Measurements from ENCODE around the gene CDK4. TPM values are rescaled to one million over a fixed set of nuclear protein-coding genes. Genes with fewer than 3 reads are reported as not detected.

The CDK4 gene
- total and polyA plus RNA-seq, 9 donors = 92.1 to 192 (median 168) TPM

- DNase-seq = no peak
- H3K9me3 ChIP-seq (replicated peaks; ENCODE audit: control insufficient read depth, low read depth, low read length) = no peaks in the 10 kb centered on the region
- WGBS (ENCODE audit: insufficient coverage) = 32% methylated on average over 3 of the region's 5 CpGs
- peaks cover 59% of the 10 kb centered on the region for H3K27me3 ChIP-seq (ENCODE audit: control insufficient read depth, insufficient read depth, low read length)
- H3K4me1 ChIP-seq (ENCODE audit: control insufficient read depth, insufficient read depth, low read length) = peaks cover 41% of the 10 kb centered on the region
- H3K27ac ChIP-seq (ENCODE audit: low read length) = no peak overlapping the region
- H3K4me3 ChIP-seq (ENCODE audit: low read length) = no peak overlapping the region
- H3K36me3 ChIP-seq (ENCODE audit: control insufficient read depth, insufficient read depth, low read length) = peaks cover 1% of the 10 kb centered on the region
Observed at GRCh38 chr12:57740656-57741412, 11.3 kb downstream of the CDK4 start.

- 50% methylated on average over 2 of the region's 10 CpGs for WGBS (ENCODE audit: insufficient coverage)
- peaks cover 43% of the 10 kb centered on the region for H3K4me1 ChIP-seq (ENCODE audit: control insufficient read depth, insufficient read depth, low read length)
- no peak overlapping the region for H3K27ac ChIP-seq (ENCODE audit: low read length)
- no peak overlapping the region for H3K4me3 ChIP-seq (ENCODE audit: low read length)
- H3K36me3 ChIP-seq (ENCODE audit: control insufficient read depth, insufficient read depth, low read length) = no peaks in the 10 kb centered on the region
- no peaks in the 10 kb centered on the region for H3K9me3 ChIP-seq (replicated peaks; ENCODE audit: control insufficient read depth, low read depth, low read length)
- H3K27me3 ChIP-seq (ENCODE audit: control insufficient read depth, insufficient read depth, low read length) = peaks cover 67% of the 10 kb centered on the region
- DNase-seq = no peak
Observed at GRCh38 chr12:57739914-57740538, 12.1 kb downstream of the CDK4 start.

- no peak overlapping the region for H3K27ac ChIP-seq (ENCODE audit: low read length)
- peaks cover 49% of the 10 kb centered on the region for H3K4me1 ChIP-seq (ENCODE audit: control insufficient read depth, insufficient read depth, low read length)
- DNase-seq = peak; percentile 40
- H3K4me3 ChIP-seq (ENCODE audit: low read length) = no peak overlapping the region
- H3K9me3 ChIP-seq (replicated peaks; ENCODE audit: control insufficient read depth, low read depth, low read length) = no peaks in the 10 kb centered on the region
- no CpG with 5 or more reads among the region's 7 CpGs for WGBS (ENCODE audit: insufficient coverage)
- peaks cover 67% of the 10 kb centered on the region for H3K27me3 ChIP-seq (ENCODE audit: control insufficient read depth, insufficient read depth, low read length)
- no peaks in the 10 kb centered on the region for H3K36me3 ChIP-seq (ENCODE audit: control insufficient read depth, insufficient read depth, low read length)
Observed at GRCh38 chr12:57739387-57739786, 12.7 kb downstream of the CDK4 start.

- Histone ChIP-seq H3K36me3 (ENCODE audit: control insufficient read depth, insufficient read depth, low read length) (no peaks in the 10 kb centered on the region), H3K27me3 (ENCODE audit: control insufficient read depth, insufficient read depth, low read length) (peaks cover 69% of the 10 kb centered on the region), H3K4me3 (ENCODE audit: low read length) (peak within 1 kb of the TSS; percentile 43), H3K4me1 (ENCODE audit: control insufficient read depth, insufficient read depth, low read length) (peaks cover 52% of the 10 kb centered on the region), H3K9me3 (replicated peaks; ENCODE audit: control insufficient read depth, low read depth, low read length) (no peaks in the 10 kb centered on the region), H3K27ac (ENCODE audit: low read length) (no peak within 1 kb of the TSS)
- peak; percentile 79 for DNase-seq
- WGBS (ENCODE audit: insufficient coverage) = under 1% methylated on average over 13 of the region's 36 CpGs
Observed at GRCh38 chr12:57738661-57739237, 13.4 kb downstream of the CDK4 start, which contains the start of gene AGAP2. TSS of gene AGAP2 (minus strand) at chr12:57738742. CDS start at chr12:57738246, 496 bp downstream.

GRCh38 chr12:57737467-57738460 lies 14.3 kb downstream of the CDK4 start:
- peak overlapping the region; percentile 40 for H3K4me3 ChIP-seq (ENCODE audit: low read length)
- peaks cover 69% of the 10 kb centered on the region for H3K27me3 ChIP-seq (ENCODE audit: control insufficient read depth, insufficient read depth, low read length)
- H3K4me1 ChIP-seq (ENCODE audit: control insufficient read depth, insufficient read depth, low read length) = peaks cover 60% of the 10 kb centered on the region
- DNase-seq = peak; percentile 54
- no peak overlapping the region for H3K27ac ChIP-seq (ENCODE audit: low read length)
- H3K9me3 ChIP-seq (replicated peaks; ENCODE audit: control insufficient read depth, low read depth, low read length) = no peaks in the 10 kb centered on the region
- H3K36me3 ChIP-seq (ENCODE audit: control insufficient read depth, insufficient read depth, low read length) = peaks cover 3% of the 10 kb centered on the region
- WGBS (ENCODE audit: insufficient coverage) = 11% methylated on average over 84 of the region's 110 CpGs

- Histone ChIP-seq H3K27ac (ENCODE audit: low read length) (peak overlapping the region; percentile 85), H3K36me3 (ENCODE audit: control insufficient read depth, insufficient read depth, low read length) (peaks cover 6% of the 10 kb centered on the region), H3K27me3 (ENCODE audit: control insufficient read depth, insufficient read depth, low read length) (peaks cover 66% of the 10 kb centered on the region), H3K9me3 (replicated peaks; ENCODE audit: control insufficient read depth, low read depth, low read length) (no peaks in the 10 kb centered on the region), H3K4me1 (ENCODE audit: control insufficient read depth, insufficient read depth, low read length) (peaks cover 60% of the 10 kb centered on the region), H3K4me3 (ENCODE audit: low read length) (peak overlapping the region; percentile 40)
- no peak for DNase-seq
- WGBS (ENCODE audit: insufficient coverage) = 15% methylated on average over 31 of the region's 31 CpGs
Observed at GRCh38 chr12:57736741-57737466, 15.2 kb downstream of the CDK4 start.

- Histone ChIP-seq H3K36me3 (ENCODE audit: control insufficient read depth, insufficient read depth, low read length) (peaks cover 8% of the 10 kb centered on the region), H3K9me3 (replicated peaks; ENCODE audit: control insufficient read depth, low read depth, low read length) (no peaks in the 10 kb centered on the region), H3K4me1 (ENCODE audit: control insufficient read depth, insufficient read depth, low read length) (peaks cover 57% of the 10 kb centered on the region), H3K27me3 (ENCODE audit: control insufficient read depth, insufficient read depth, low read length) (peaks cover 59% of the 10 kb centered on the region), H3K27ac (ENCODE audit: low read length) (peak overlapping the region; percentile 85), H3K4me3 (ENCODE audit: low read length) (peak overlapping the region; percentile 13)
- WGBS (ENCODE audit: insufficient coverage) = 6% methylated on average over 30 of the region's 49 CpGs
- DNase-seq = peak; percentile 86
Observed at GRCh38 chr12:57735952-57736740, 16.0 kb downstream of the CDK4 start.

- peak overlapping the region; percentile 85 for H3K27ac ChIP-seq (ENCODE audit: low read length)
- WGBS (ENCODE audit: insufficient coverage) = 20% methylated on average over 1 of the region's 8 CpGs
- H3K4me1 ChIP-seq (ENCODE audit: control insufficient read depth, insufficient read depth, low read length) = peaks cover 59% of the 10 kb centered on the region
Observed at GRCh38 chr12:57735198-57735855, 16.8 kb downstream of the CDK4 start.

More at GRCh38 chr12:57735198-57735855, 16.8 kb downstream of the CDK4 start:
- H3K36me3 ChIP-seq (ENCODE audit: control insufficient read depth, insufficient read depth, low read length) = peaks cover 8% of the 10 kb centered on the region
- no peaks in the 10 kb centered on the region for H3K9me3 ChIP-seq (replicated peaks; ENCODE audit: control insufficient read depth, low read depth, low read length)
- H3K4me3 ChIP-seq (ENCODE audit: low read length) = peak overlapping the region; percentile 13
- peaks cover 51% of the 10 kb centered on the region for H3K27me3 ChIP-seq (ENCODE audit: control insufficient read depth, insufficient read depth, low read length)
- peak; percentile 88 for DNase-seq

All from muscle of leg (tissue), 11 donors.